GM21381 (cell line): Measurements from ENCODE around the gene ZFPL1.

ENCODE experiments used
- ATAC-seq: cut with Tn5 transposase; IDR thresholded peaks from one replicate; pipeline ENCODE4 v1.9.1; 2021; ENCODE audit warnings: mild to moderate bottlenecking, moderate library complexity; ENCODE audit not compliant: unreplicated experiment

Gene ZFPL1

GRCh38 chr11:65059959-65060824, 23.8 kb upstream of the ZFPL1 start:
- ATAC-seq, result no peak

DNA sequence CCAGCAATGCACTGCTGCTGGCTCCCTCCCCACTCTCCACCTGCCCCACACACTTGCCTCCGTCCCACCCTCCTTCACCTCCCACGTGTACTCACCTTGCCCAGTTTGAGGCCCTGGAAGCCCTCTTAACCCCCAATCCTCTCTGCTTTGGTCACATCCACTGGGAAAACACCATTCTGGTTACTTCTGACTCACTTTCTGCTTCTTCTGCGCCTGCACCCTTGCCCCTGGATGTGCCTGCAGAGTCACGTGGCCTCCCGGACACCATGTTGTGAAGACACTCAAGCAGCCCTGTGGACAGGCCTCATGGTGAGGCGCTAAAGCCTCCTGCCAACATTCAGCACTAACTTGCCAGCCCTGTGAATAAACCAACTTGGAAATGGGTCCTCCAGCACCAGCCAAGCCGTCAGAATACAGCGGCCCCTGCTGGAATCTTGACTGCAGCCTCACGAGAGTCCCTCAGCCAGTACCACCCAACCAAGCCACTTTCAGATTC, 23.1 kb upstream of the ZFPL1 start:
- no peak for ATAC-seq

DNA sequence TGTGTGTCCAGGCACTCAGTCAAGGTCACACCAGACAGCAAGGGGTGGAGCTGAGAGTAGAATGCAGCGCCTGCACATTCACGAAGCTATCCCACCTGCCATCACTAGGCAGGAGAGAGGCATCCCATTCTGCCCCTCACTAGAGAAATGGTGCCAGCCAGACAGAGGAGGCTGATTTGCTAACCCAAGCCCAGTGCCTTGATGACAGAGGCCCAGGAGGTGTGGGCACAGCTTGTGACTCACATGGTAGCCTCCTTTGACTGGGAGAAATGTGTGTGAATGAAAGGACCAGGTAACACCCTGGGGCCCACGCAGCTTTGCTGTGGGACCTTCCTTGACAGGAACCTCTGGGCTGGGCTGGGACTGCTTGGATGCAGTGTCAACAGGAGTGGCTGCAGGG, 20.5 kb upstream of the ZFPL1 start:
- no peak for ATAC-seq

DNA sequence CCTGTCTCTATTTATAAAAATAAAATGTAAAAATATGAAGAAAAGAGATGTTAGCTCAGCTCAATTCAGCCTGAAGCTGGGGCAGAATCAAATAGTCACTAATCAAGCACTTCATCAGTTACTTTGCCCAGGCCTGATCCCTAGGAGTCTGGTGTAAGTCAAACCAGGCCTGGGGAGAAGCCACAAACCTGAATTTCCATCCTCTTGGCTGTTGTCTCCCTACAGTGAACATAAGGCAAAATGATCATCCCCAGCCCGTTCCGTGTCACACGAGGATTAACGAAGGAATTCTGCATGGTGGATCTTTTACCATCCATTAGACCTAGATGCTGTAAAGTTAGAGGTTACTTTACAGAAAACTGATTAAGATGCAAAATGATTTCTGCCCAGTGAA, 19.2 kb upstream of the ZFPL1 start:
- no peak for ATAC-seq

DNA sequence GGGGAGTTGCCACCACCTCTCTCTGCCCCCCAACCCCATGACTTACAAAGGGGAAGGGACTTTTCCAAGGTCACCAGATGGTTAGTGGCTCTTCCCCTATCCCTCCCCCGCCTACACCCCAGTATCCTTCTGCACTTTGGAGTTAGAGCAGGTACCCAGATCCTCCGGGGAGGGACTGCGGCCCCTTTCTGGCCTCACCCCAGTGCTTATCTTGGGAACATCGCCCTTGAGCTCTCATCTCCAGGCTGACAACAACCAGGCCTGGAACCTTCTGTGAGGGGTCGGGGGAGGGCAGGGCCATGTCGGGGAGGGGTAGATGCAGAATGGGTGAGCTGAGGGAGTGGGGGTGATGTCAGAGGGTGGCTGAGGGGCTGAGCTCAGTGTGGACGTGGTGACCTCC, 18.2 kb upstream of the ZFPL1 start:
- ATAC-seq, result no peak

- ATAC-seq, result no peak
Measured at GRCh38 chr11:65066315-65066714, 17.7 kb upstream of the ZFPL1 start.

GRCh38 chr11:65066805-65067291, 17.2 kb upstream of the ZFPL1 start:
- ATAC-seq, result no peak

GRCh38 chr11:65067446-65067845, 16.6 kb upstream of the ZFPL1 start:
- ATAC-seq, result no peak

GRCh38 chr11:65069217-65069616, 14.8 kb upstream of the ZFPL1 start:
- no peak for ATAC-seq

- no peak for ATAC-seq
Measured at GRCh38 chr11:65071907-65072630, 12.0 kb upstream of the ZFPL1 start.

DNA sequence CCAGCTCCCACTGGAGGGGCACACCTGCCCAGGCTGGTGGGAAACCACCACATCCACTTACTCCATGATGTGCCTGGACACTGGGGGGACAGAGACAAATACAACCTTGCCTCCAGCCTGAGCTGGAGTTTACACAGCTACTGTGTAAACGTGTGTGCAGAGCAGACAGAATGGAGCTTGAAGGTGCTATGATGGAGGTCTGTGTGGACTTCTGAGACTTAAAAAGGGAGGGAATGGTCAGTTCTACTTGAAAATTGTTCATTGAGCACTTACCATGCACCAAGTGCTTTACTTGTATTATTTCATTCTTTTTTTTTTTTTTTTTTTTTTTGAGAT, 11.4 kb upstream of the ZFPL1 start:
- ATAC-seq, result no peak

- ATAC-seq, result no peak
Measured at GRCh38 chr11:65077451-65077850, 6.6 kb upstream of the ZFPL1 start.

DNA sequence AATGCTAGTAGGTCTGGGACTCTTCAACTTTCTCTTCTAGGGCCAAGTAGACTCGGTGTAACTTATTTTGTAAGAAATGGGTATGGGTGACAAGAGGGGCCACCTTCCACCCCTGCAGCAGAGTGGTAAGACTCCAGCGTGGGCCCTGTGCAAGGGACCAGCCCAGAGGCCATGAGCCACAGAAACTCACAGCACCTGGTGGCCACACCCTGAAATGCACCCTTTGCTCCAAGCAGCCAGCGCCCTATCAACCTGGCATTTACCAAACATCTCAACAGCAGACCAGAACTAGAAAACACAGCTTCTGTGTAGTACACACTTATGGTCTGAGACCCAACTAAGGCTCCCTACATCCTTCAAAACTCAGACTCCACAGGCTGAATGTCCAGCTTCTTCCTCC, 5.9 kb upstream of the ZFPL1 start:
- no peak for ATAC-seq

GRCh38 chr11:65078786-65079342, 5.2 kb upstream of the ZFPL1 start:
- ATAC-seq, result no peak

GRCh38 chr11:65083134-65083833, 738 bp upstream of the ZFPL1 start:
- peak; percentile 11 for ATAC-seq

GRCh38 chr11:65084598-65085375, 765 bp downstream of the ZFPL1 start:
- peak; percentile 2 for ATAC-seq

DNA sequence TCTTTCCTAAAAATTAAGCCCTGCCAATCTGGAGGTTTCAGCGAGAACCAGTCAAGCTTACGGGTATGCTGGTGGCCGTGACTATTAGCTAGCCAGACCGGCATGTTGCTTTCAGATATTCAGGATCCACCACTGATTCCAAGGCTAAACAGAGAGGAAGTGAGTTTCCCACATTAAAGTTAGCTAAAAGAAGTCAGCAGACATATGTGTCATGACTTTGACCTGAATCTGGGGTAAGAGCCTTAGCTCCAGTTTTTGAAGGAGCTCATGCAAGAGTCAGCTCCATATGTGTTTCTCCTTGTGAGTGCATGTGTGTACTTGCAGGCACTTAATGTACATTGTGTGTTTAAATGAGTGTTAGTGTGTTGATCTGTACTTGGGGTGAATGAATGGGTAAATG, 1.4 kb downstream of the ZFPL1 start:
- ATAC-seq, result no peak

GRCh38 chr11:65086809-65087208, 2.8 kb downstream of the ZFPL1 start:
- no peak for ATAC-seq

- no peak for ATAC-seq
Measured at GRCh38 chr11:65087216-65087615, 3.2 kb downstream of the ZFPL1 start.

- ATAC-seq, result no peak
Measured at GRCh38 chr11:65087827-65088226, 3.8 kb downstream of the ZFPL1 start.
